ENCODE results near the gene GTPBP3. TPM values are rescaled to one million over a fixed set of nuclear protein-coding genes. Genes with fewer than 3 reads are reported as not detected.

Gene GTPBP3
- 62.5 and 86.8 TPM in 2 replicates for total RNA-seq (2014; rRNA removed; shearing (Covaris generic))

GRCh38 chr19:17336872-17337674 is at the start of gene GTPBP3:
TSS of gene GTPBP3 (plus strand) at chr19:17337553. CDS start at chr19:17337612, 59 bp downstream.

GRCh38 chr19:17303167-17303939 is 34.0 kb upstream of the GTPBP3 start, which contains the start of gene ABHD8:
TSS of gene ABHD8 (minus strand) at chr19:17303425. CDS start at chr19:17301616, 1,809 bp downstream.

GRCh38 chr19:17305517-17306284 is 31.7 kb upstream of the GTPBP3 start, which contains the start of gene MRPL34:
TSS of gene MRPL34 (plus strand) at chr19:17305872. CDS start at chr19:17305893, 21 bp downstream.

GRCh38 chr19:17309198-17309964 is 28.0 kb upstream of the GTPBP3 start, which contains the start of gene DDA1:
TSS of gene DDA1 (plus strand) at chr19:17309563. CDS start at chr19:17309655, 92 bp downstream.

GRCh38 chr19:17334414-17335409 is 2.6 kb upstream of the GTPBP3 start, which contains the start of gene ANO8:
TSS of gene ANO8 (minus strand) at chr19:17334855. CDS start at chr19:17334670, 185 bp downstream.

GRCh38 chr19:17376935-17377600 is 39.7 kb downstream of the GTPBP3 start, which contains the start of gene PLVAP:
TSS of gene PLVAP (minus strand) at chr19:17377342. CDS start at chr19:17377288, 54 bp downstream.

Other genes with a start within 250 kb of the GTPBP3 start
- gene USE1, start 122.2 kb upstream of the GTPBP3 start, total RNA-seq (2014; rRNA removed; shearing (Covaris generic)): 137 and 146 TPM in 2 replicates
- gene OCEL1, start 111.3 kb upstream of the GTPBP3 start, total RNA-seq (2014; rRNA removed; shearing (Covaris generic)): 9.6 and 10.5 TPM in 2 replicates
- gene NR2F6, start 91.6 kb upstream of the GTPBP3 start, total RNA-seq (2014; rRNA removed; shearing (Covaris generic)): 87.1 and 107 TPM in 2 replicates
- gene USHBP1, start 72.8 kb upstream of the GTPBP3 start, total RNA-seq (2014; rRNA removed; shearing (Covaris generic)): not detected in 2 replicates
- gene BABAM1, start 70.1 kb upstream of the GTPBP3 start, total RNA-seq (2014; rRNA removed; shearing (Covaris generic)): 231 and 246 TPM in 2 replicates
- gene ANKLE1, start 55.7 kb upstream of the GTPBP3 start, total RNA-seq (2014; rRNA removed; shearing (Covaris generic)): 5.1 and 6.9 TPM in 2 replicates
- 21.3 and 22.6 TPM in 2 replicates for gene ABHD8, start 34.1 kb upstream of the GTPBP3 start, total RNA-seq (2014; rRNA removed; shearing (Covaris generic))
- gene MRPL34, start 31.7 kb upstream of the GTPBP3 start, total RNA-seq (2014; rRNA removed; shearing (Covaris generic)): 123 and 159 TPM in 2 replicates
- gene DDA1, start 28.0 kb upstream of the GTPBP3 start, total RNA-seq (2014; rRNA removed; shearing (Covaris generic)): 80.6 and 111 TPM in 2 replicates
- gene ANO8, start 2.7 kb upstream of the GTPBP3 start, total RNA-seq (2014; rRNA removed; shearing (Covaris generic)): 7.4 and 7.7 TPM in 2 replicates
- 0.11 TPM in 1 of 2 replicates, not detected in the other for gene PLVAP, start 39.8 kb downstream of the GTPBP3 start, total RNA-seq (2014; rRNA removed; shearing (Covaris generic))
- not detected in 2 replicates for gene CCDC194, start 56.6 kb downstream of the GTPBP3 start, total RNA-seq (2014; rRNA removed; shearing (Covaris generic))
- 1.3 and 4.5 TPM in 2 replicates for gene BST2, start 68.1 kb downstream of the GTPBP3 start, total RNA-seq (2014; rRNA removed; shearing (Covaris generic))
- gene MVB12A, start 82.5 kb downstream of the GTPBP3 start, total RNA-seq (2014; rRNA removed; shearing (Covaris generic)): 114 and 143 TPM in 2 replicates
- 0.05 TPM in 1 of 2 replicates, not detected in the other for gene TMEM221, start 111.1 kb downstream of the GTPBP3 start, total RNA-seq (2014; rRNA removed; shearing (Covaris generic))
- not detected in 2 replicates for gene NXNL1, start 123.4 kb downstream of the GTPBP3 start, total RNA-seq (2014; rRNA removed; shearing (Covaris generic))
- 28.9 and 32.2 TPM in 2 replicates for gene SLC27A1, start 133.0 kb downstream of the GTPBP3 start, total RNA-seq (2014; rRNA removed; shearing (Covaris generic))
- 84.4 and 113 TPM in 2 replicates for gene PGLS, start 174.1 kb downstream of the GTPBP3 start, total RNA-seq (2014; rRNA removed; shearing (Covaris generic))
- 102 and 106 TPM in 2 replicates for gene COLGALT1, start 218.1 kb downstream of the GTPBP3 start, total RNA-seq (2014; rRNA removed; shearing (Covaris generic))